Skeletal muscle satellite cell (primary cell): Measurements from ENCODE around the gene DDX24.
"Not testable (repeated sequence)": the region's sequence is repeated elsewhere in the genome, so short reads cannot be mapped to it uniquely, and the experiment has no call there.

Experiments used
- H3K27me3 ChIP-seq: 2 replicates; pipeline ENCODE4 v1.7.0; 2013; ENCODE audit warnings: low read length; ENCODE audit not compliant: control insufficient read depth, insufficient read depth
- H3K36me3 ChIP-seq: 2 replicates; pipeline ENCODE4 v1.7.0; 2013; ENCODE audit warnings: mild to moderate bottlenecking, control low read depth, low read length; ENCODE audit not compliant: insufficient read depth
- H3K4me1 ChIP-seq: 2 replicates; pipeline ENCODE4 v1.7.0; 2013; ENCODE audit warnings: low read length; ENCODE audit not compliant: control insufficient read depth, insufficient read depth
- H3K4me2 ChIP-seq: 2 replicates; pipeline ENCODE4 v1.7.0; 2013; ENCODE audit warnings: mild to moderate bottlenecking, low read length
- H3K4me3 ChIP-seq: 2 replicates; pipeline ENCODE4 v1.7.0; 2013; ENCODE audit warnings: low read length
- H3K9ac ChIP-seq: 2 replicates; pipeline ENCODE4 v1.7.0; 2013; ENCODE audit warnings: mild to moderate bottlenecking, low read depth, low read length, moderate library complexity
- H3K9me3 ChIP-seq: replicated peaks from 2 replicates; pipeline ENCODE4 v1.7.0; 2013; ENCODE audit warnings: mild to moderate bottlenecking, control low read depth, low read length

The DDX24 gene

GRCh38 chr14:94075008-94075407 lies 6.0 kb downstream of the DDX24 start:
- Histone ChIP-seq H3K9ac (no peak overlapping the region), H3K36me3 (peaks cover 34% of the 10 kb centered on the region), H3K4me2 (no peak overlapping the region), H3K4me1 (peaks cover 25% of the 10 kb centered on the region), H3K4me3 (no peak overlapping the region), H3K27me3 (no peaks in the 10 kb centered on the region), H3K9me3 (peaks cover 10% of the 10 kb centered on the region)

- Histone ChIP-seq H3K36me3 (peaks cover 34% of the 10 kb centered on the region), H3K9me3 (peaks cover 10% of the 10 kb centered on the region), H3K4me1 (peaks cover 21% of the 10 kb centered on the region), H3K4me3 (no peak overlapping the region), H3K27me3 (no peaks in the 10 kb centered on the region), H3K9ac (no peak overlapping the region), H3K4me2 (no peak overlapping the region)
These were observed 6.5 kb downstream of the DDX24 start for GRCh38 chr14:94074534-94074933.

GRCh38 chr14:94072076-94072475 lies 8.9 kb downstream of the DDX24 start:
- H3K4me3 ChIP-seq, H3K27me3 ChIP-seq, H3K4me2 ChIP-seq, H3K9ac ChIP-seq, H3K4me1 ChIP-seq: not testable (repeated sequence)
- Histone ChIP-seq H3K9me3 (peaks cover 10% of the 10 kb centered on the region), H3K36me3 (peaks cover 12% of the 10 kb centered on the region)

GRCh38 chr14:94066089-94066676 lies 14.8 kb downstream of the DDX24 start:
- H3K9me3 ChIP-seq: no peaks in the 10 kb centered on the region
- H3K4me2 ChIP-seq: no peak overlapping the region
- peaks cover 17% of the 10 kb centered on the region for H3K36me3 ChIP-seq
- peaks cover 18% of the 10 kb centered on the region for H3K4me1 ChIP-seq
- H3K9ac ChIP-seq: no peak overlapping the region
- H3K4me3 ChIP-seq: no peak overlapping the region
- no peaks in the 10 kb centered on the region for H3K27me3 ChIP-seq

GRCh38 chr14:94062344-94062940 lies 18.6 kb downstream of the DDX24 start:
- no peak overlapping the region for H3K4me3 ChIP-seq
- no peak overlapping the region for H3K9ac ChIP-seq
- no peaks in the 10 kb centered on the region for H3K27me3 ChIP-seq
- no peaks in the 10 kb centered on the region for H3K9me3 ChIP-seq
- peak overlapping the region; percentile 49 for H3K4me2 ChIP-seq
- peaks cover 50% of the 10 kb centered on the region for H3K36me3 ChIP-seq
- peaks cover 18% of the 10 kb centered on the region for H3K4me1 ChIP-seq

GRCh38 chr14:94059998-94060397 lies 21.0 kb downstream of the DDX24 start:
- Histone ChIP-seq H3K4me1 (peaks cover 13% of the 10 kb centered on the region), H3K9me3 (no peaks in the 10 kb centered on the region), H3K27me3 (no peaks in the 10 kb centered on the region), H3K4me2 (no peak overlapping the region), H3K4me3 (no peak overlapping the region), H3K36me3 (peaks cover 75% of the 10 kb centered on the region), H3K9ac (no peak overlapping the region)

GRCh38 chr14:94058674-94059138 lies 22.3 kb downstream of the DDX24 start:
- Histone ChIP-seq H3K4me1 (peaks cover 13% of the 10 kb centered on the region), H3K9ac (no peak overlapping the region), H3K9me3 (no peaks in the 10 kb centered on the region), H3K36me3 (peaks cover 82% of the 10 kb centered on the region), H3K27me3 (no peaks in the 10 kb centered on the region), H3K4me2 (no peak overlapping the region), H3K4me3 (no peak overlapping the region)

- no peak overlapping the region for H3K4me3 ChIP-seq
- H3K4me1 ChIP-seq: peaks cover 10% of the 10 kb centered on the region
- H3K36me3 ChIP-seq: peaks cover 83% of the 10 kb centered on the region
- no peaks in the 10 kb centered on the region for H3K9me3 ChIP-seq
- H3K4me2 ChIP-seq: no peak overlapping the region
- H3K9ac ChIP-seq: no peak overlapping the region
- no peaks in the 10 kb centered on the region for H3K27me3 ChIP-seq
These were observed 22.8 kb downstream of the DDX24 start for GRCh38 chr14:94058128-94058673.

GRCh38 chr14:94056579-94057308 lies 24.3 kb downstream of the DDX24 start:
- no peaks in the 10 kb centered on the region for H3K4me1 ChIP-seq
- H3K36me3 ChIP-seq: peaks cover 87% of the 10 kb centered on the region
- H3K27me3 ChIP-seq: no peaks in the 10 kb centered on the region
- H3K9ac ChIP-seq: no peak overlapping the region
- H3K4me2 ChIP-seq: no peak overlapping the region
- no peaks in the 10 kb centered on the region for H3K9me3 ChIP-seq
- H3K4me3 ChIP-seq: no peak overlapping the region

DNA sequence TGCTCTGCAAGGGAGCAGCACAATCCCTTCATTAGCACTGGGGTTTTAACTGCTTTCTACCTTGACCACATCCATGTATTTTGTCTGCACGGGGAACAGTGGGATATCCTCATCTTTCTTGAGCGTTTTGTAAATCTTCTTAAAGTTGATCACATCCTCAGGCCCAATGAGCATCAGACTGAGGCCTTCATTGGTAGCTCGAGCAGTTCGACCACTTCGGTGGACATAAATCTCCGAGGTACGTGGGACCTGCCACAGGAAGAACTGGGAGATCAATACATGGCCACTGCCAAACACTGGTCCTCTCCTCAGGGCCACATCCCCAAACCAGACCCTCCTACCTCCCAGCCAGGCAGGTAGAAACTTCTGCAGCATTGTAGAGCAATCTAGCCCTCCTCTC lies 26.1 kb downstream of the DDX24 start:
- H3K4me1 ChIP-seq: no peaks in the 10 kb centered on the region
- no peaks in the 10 kb centered on the region for H3K9me3 ChIP-seq

GRCh38 chr14:94054401-94054800 lies 26.6 kb downstream of the DDX24 start:
- peaks cover 84% of the 10 kb centered on the region for H3K36me3 ChIP-seq
- no peak overlapping the region for H3K4me3 ChIP-seq
- no peak overlapping the region for H3K9ac ChIP-seq
- no peaks in the 10 kb centered on the region for H3K4me1 ChIP-seq
- no peak overlapping the region for H3K4me2 ChIP-seq
- H3K27me3 ChIP-seq: no peaks in the 10 kb centered on the region
- no peaks in the 10 kb centered on the region for H3K9me3 ChIP-seq

More for the DNA sequence above, 26.1 kb downstream of the DDX24 start:
- peaks cover 85% of the 10 kb centered on the region for H3K36me3 ChIP-seq
- no peak overlapping the region for H3K9ac ChIP-seq
- no peak overlapping the region for H3K4me3 ChIP-seq
- no peak overlapping the region for H3K4me2 ChIP-seq
- H3K27me3 ChIP-seq: no peaks in the 10 kb centered on the region
